H7 (cell line): Measurements from ENCODE around the gene LUM. TPM values are rescaled to one million over a fixed set of nuclear protein-coding genes. Genes with fewer than 3 reads are reported as not detected.

Experiments
- DNase-seq: peaks from one replicate; pipeline ENCODE4 v3.0.0; 2012
- H3K27me3 ChIP-seq: 2 replicates; pipeline ENCODE4 v1.6.0; 2011; ENCODE audit warnings: mild to moderate bottlenecking, low read length; ENCODE audit not compliant: control insufficient read depth, insufficient read depth
- H3K36me3 ChIP-seq: replicated peaks from 2 replicates; pipeline ENCODE4 v1.5.1; 2011; ENCODE audit warnings: low read length; ENCODE audit not compliant: control insufficient read depth, insufficient read depth
- H3K4me3 ChIP-seq: 2 replicates; pipeline ENCODE4 v1.5.1; 2011; ENCODE audit warnings: low read depth, mild to moderate bottlenecking, control low read depth, low read length, moderate library complexity; ENCODE audit not compliant: insufficient read depth
- total RNA-seq: library from RNA; depleted of rRNA; stranded (reverse); fragments of >200 nt; shearing (Covaris generic); gene quantifications from 2 replicates; pipeline ENCODE4 v1.2.3, GENCODE V29; 2014

The LUM gene
- total RNA-seq, 1 experiment from 2014 or later = not detected

DNA sequence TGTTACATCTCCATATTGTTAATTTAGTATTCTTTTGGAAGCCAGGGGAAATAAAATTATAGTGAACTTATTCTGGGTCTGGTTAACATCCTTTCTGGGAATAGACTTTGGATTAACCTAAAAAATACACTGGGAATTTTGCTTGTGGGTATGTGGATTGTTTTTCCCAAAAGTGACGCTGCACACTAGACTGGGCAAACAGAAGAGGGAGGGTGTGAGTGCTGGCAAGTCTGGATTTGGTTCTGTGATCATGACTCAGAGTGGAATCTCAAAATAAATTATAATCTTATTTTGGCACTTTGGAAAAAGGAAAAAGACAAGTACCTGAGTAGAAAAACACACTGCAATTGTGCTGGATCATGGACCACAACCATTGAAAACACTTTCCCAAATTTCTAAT is 15.2 kb upstream of the LUM start:
- Histone ChIP-seq H3K4me3 (no peak overlapping the region), H3K27me3 (no peaks in the 10 kb centered on the region), H3K36me3 (no peaks in the 10 kb centered on the region)
- no peak for DNase-seq

GRCh38 chr12:91123236-91123916 is 12.1 kb upstream of the LUM start:
- no peaks in the 10 kb centered on the region for H3K36me3 ChIP-seq
- no peak overlapping the region for H3K4me3 ChIP-seq
- no peaks in the 10 kb centered on the region for H3K27me3 ChIP-seq
- no peak for DNase-seq

GRCh38 chr12:91120781-91121180 is 9.5 kb upstream of the LUM start:
- no peaks in the 10 kb centered on the region for H3K36me3 ChIP-seq
- no peak overlapping the region for H3K4me3 ChIP-seq
- DNase-seq = no peak
- H3K27me3 ChIP-seq = no peaks in the 10 kb centered on the region

GRCh38 chr12:91119089-91119488 is 7.8 kb upstream of the LUM start:
- DNase-seq = no peak
- Histone ChIP-seq H3K36me3 (no peaks in the 10 kb centered on the region), H3K27me3 (no peaks in the 10 kb centered on the region), H3K4me3 (no peak overlapping the region)

GRCh38 chr12:91113621-91114020 is 2.3 kb upstream of the LUM start:
- Histone ChIP-seq H3K27me3 (no peaks in the 10 kb centered on the region), H3K36me3 (no peaks in the 10 kb centered on the region), H3K4me3 (no peak overlapping the region)
- DNase-seq = no peak

DNA sequence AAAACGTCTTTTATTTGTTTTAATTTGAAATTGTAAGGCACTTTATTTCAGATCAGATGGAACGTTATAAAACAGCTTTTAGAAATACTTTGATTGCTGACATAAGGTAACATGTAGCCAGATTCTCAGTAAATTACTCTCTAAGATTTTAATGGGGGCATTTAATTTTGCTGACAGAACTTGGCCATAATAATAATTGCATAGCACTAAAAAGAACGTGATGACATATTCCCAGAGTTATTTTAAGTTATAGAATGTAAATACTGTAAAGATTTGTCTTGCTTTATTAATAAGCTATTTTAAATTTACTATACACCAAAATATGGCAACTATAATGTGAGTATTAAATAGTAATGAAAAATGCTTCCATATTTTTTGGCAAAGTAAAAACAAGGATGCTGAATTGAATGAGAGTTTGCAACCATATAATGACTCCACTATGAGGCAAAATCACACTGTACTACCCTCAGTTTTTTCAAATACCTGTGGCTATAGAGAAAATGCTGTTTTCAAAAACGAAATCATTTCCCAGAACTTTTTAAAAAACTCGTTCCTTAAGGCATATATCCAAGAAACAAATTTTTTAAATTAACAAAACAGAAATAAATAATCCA is 876 bp downstream of the LUM start:
- no peak for DNase-seq
- Histone ChIP-seq H3K27me3 (no peaks in the 10 kb centered on the region), H3K4me3 (no peak overlapping the region)

DNA sequence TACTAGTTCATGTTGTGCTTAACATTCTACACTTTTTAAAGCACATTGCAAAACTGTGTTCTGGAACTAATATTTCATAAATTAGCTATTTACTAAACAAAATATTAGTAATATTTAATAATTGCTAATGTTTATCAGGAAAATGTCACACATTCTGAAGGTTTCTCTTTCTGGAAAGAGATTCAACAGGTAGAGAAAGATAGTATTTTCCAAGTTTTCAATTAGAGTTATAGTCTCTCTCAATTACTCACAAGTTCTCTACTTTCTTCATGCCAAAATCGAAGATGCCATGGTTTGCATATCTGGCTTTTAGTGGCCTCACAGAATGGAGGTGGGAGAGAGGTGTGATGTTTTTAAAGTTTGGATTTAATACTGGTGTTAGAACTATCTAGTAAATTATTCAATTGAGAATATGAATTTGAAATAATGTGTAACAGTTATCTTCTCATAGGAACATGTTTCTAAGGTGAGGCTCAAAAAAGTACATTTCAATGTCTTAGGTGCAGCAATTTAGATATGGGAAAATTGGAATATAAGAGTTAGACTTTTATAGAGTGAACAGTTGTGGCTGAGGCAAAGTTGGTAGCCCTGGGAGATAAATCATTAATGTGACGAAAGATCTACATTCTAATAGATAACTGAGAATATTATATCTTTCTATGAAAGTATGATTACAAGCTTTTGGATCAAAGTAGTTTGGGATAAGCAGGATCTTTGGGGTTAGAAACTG is 1.5 kb downstream of the LUM start:
- H3K36me3 ChIP-seq = no peaks in the 10 kb centered on the region
- H3K27me3 ChIP-seq = no peaks in the 10 kb centered on the region
- no peak overlapping the region for H3K4me3 ChIP-seq
- DNase-seq = no peak

More for the DNA sequence above, 876 bp downstream of the LUM start:
- H3K36me3 ChIP-seq = no peaks in the 10 kb centered on the region

DNA sequence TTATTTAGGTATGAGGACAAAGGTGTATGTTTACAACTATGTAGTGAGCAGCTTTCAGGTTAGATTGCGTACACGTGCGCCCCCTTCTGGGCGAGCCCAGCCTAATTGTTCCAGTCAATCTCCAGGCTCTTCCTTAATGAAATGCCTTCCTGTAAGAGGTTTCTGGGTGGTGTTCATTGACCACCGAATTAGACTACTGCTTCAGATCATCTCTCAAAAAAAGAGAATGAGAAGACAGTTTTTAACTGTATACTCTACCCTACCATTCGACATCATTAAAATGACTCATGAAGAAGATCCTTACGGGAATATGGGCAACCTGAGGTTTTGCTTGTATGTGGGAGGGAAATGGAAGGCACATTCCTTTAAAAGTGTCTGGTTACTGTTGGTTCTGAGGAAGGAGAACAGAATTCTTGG is 2.1 kb downstream of the LUM start:
- no peaks in the 10 kb centered on the region for H3K27me3 ChIP-seq
- H3K4me3 ChIP-seq = no peak overlapping the region
- no peaks in the 10 kb centered on the region for H3K36me3 ChIP-seq
- peak; percentile 2 for DNase-seq

GRCh38 chr12:91108196-91108755 is 3.0 kb downstream of the LUM start:
- H3K4me3 ChIP-seq = no peak overlapping the region
- no peak for DNase-seq
- no peaks in the 10 kb centered on the region for H3K36me3 ChIP-seq

DNA sequence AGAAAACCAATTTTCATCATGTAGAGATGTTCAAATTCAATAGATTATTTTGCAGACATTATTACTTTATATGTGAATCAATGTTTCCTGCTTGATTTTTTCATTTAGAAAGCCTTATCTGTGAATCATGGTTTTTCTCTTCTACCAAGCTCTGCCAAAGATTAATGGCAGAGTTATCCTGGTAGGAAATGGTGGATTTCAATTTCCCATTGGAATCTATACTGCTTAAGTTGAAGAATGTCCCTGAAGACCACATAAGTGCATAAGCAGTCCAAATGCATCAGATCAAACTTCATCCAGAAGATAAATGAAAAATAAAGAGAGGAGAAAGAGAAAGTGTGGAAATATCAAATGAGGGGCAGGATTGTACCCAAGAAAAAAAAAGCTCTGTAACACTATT is 5.0 kb downstream of the LUM start:
- H3K27me3 ChIP-seq = no peaks in the 10 kb centered on the region
- no peak for DNase-seq
- no peak overlapping the region for H3K4me3 ChIP-seq

More at GRCh38 chr12:91108196-91108755, 3.0 kb downstream of the LUM start:
- H3K27me3 ChIP-seq = no peaks in the 10 kb centered on the region

DNA sequence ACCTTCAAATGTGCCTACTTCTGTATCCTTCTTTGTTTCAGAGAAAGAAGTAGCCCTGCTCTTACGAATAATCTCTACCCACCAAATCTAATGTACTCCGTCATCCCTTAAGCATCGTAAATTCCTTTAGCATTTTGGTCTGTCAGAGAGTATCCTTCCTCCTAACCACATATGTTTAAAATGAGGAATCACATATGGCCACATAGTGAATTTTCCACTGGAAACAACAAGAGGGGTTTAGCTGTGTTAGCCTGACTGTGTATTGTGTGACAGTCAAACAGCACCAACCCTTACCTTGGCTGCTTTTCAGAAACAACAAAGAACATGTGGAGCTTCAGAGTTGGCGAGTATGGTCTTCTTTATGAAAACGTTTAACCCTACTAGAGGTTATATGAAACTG is 5.5 kb downstream of the LUM start:
- no peaks in the 10 kb centered on the region for H3K36me3 ChIP-seq
- no peaks in the 10 kb centered on the region for H3K27me3 ChIP-seq
- no peak for DNase-seq
- no peak overlapping the region for H3K4me3 ChIP-seq

More for the DNA sequence above, 5.0 kb downstream of the LUM start:
- H3K36me3 ChIP-seq = no peaks in the 10 kb centered on the region

GRCh38 chr12:91104812-91105466 is 6.4 kb downstream of the LUM start:
- Histone ChIP-seq H3K36me3 (no peaks in the 10 kb centered on the region), H3K4me3 (no peak overlapping the region), H3K27me3 (no peaks in the 10 kb centered on the region)
- DNase-seq = no peak

DNA sequence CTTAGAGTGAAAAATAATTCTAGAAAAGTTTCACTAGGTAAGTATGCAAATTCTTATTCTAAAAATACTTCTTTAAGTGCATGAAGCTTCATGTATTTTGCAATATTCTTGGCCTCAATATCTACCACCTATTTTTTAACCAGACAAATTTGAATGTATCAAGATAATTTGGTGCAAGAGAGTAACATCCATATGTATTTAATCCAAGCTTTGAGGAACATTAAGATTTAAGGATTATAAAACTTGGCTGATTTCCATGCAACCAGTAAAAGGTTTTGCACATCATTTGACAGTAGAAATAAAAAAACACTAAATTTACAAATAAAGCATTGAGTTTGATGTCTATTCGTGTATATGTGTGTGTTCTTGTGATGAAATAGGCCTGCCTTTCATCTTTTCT is 7.7 kb downstream of the LUM start:
- no peaks in the 10 kb centered on the region for H3K36me3 ChIP-seq
- H3K4me3 ChIP-seq = no peak overlapping the region
- no peak for DNase-seq
- H3K27me3 ChIP-seq = no peaks in the 10 kb centered on the region

- H3K4me3 ChIP-seq = no peak overlapping the region
- no peak for DNase-seq
- H3K36me3 ChIP-seq = no peaks in the 10 kb centered on the region
- H3K27me3 ChIP-seq = no peaks in the 10 kb centered on the region
These were observed 8.2 kb downstream of the LUM start for GRCh38 chr12:91103101-91103500.
